ENCODE data around the gene CYFIP1. TPM values are rescaled to one million over a fixed set of nuclear protein-coding genes. Genes with fewer than 3 reads are reported as not detected.

Gene CYFIP1
- total RNA-seq, 3 donors from 2014 or later (not counting 1 experiment from before 2014, with no cell fraction given), result 6.4 to 9.2 (median 8.8) TPM

DNA sequence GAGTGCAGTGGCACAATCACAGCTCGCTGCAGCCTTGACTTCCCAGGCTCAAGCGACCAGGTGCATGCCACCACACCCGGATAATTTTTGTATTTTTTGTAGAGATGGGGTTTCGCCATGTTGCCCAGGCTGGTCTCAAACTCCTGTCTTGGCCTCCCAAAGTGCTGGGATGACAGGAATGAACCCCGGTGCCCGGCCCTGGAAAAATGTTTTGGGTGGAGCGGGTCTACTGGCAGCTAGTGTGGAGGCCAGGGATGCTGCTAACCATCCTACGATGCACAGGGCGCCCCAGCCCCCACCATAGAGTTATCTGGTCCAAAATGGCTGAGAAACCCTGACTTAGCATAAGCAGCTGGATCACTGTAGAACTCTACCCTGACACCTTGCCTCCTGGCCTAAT, 106.3 kb downstream of the CYFIP1 start:
- no peak for ATAC-seq
- H3K4me1 ChIP-seq (ENCODE audit: control insufficient read depth, insufficient read depth, low read length), result no peaks in the 10 kb centered on the region
- peaks cover 9% of the 10 kb centered on the region for H3K36me3 ChIP-seq (ENCODE audit: control insufficient read depth, insufficient read depth, low read length)
- no peaks in the 10 kb centered on the region for H3K4me1 Mint-ChIP-seq
- no peak overlapping the region for H3K4me3 Mint-ChIP-seq
- no peak overlapping the region for H3K27ac ChIP-seq (ENCODE audit: low read length)
- H3K27me3 ChIP-seq (ENCODE audit: control insufficient read depth, insufficient read depth, low read length), result no peaks in the 10 kb centered on the region
- no peaks in the 10 kb centered on the region for H3K36me3 Mint-ChIP-seq
- no peaks in the 10 kb centered on the region for H3K9me3 Mint-ChIP-seq
- no peaks in the 10 kb centered on the region for H3K27me3 Mint-ChIP-seq (ENCODE audit: low read depth in 2 of 2)
- no peak for DNase-seq
- H3K27ac Mint-ChIP-seq, result no peak overlapping the region
- TF ChIP-seq, protein P1, sequence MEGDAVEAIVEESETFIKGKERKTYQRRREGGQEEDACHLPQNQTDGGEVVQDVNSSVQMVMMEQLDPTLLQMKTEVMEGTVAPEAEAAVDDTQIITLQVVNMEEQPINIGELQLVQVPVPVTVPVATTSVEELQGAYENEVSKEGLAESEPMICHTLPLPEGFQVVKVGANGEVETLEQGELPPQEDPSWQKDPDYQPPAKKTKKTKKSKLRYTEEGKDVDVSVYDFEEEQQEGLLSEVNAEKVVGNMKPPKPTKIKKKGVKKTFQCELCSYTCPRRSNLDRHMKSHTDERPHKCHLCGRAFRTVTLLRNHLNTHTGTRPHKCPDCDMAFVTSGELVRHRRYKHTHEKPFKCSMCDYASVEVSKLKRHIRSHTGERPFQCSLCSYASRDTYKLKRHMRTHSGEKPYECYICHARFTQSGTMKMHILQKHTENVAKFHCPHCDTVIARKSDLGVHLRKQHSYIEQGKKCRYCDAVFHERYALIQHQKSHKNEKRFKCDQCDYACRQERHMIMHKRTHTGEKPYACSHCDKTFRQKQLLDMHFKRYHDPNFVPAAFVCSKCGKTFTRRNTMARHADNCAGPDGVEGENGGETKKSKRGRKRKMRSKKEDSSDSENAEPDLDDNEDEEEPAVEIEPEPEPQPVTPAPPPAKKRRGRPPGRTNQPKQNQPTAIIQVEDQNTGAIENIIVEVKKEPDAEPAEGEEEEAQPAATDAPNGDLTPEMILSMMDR (IDR thresholded peaks at IDR 0.05), result no peak
- 96% methylated on average over 9 of the region's 9 CpGs for WGBS (ENCODE audit: insufficient coverage)
- intact Hi-C loops (cut with micrococcal nuclease), result no loop called here
- no peaks in the 10 kb centered on the region for H3K9me3 ChIP-seq (ENCODE audit: control insufficient read depth, insufficient read depth, low read length)
- H3K4me3 ChIP-seq (ENCODE audit: low read length), result no peak overlapping the region

DNA sequence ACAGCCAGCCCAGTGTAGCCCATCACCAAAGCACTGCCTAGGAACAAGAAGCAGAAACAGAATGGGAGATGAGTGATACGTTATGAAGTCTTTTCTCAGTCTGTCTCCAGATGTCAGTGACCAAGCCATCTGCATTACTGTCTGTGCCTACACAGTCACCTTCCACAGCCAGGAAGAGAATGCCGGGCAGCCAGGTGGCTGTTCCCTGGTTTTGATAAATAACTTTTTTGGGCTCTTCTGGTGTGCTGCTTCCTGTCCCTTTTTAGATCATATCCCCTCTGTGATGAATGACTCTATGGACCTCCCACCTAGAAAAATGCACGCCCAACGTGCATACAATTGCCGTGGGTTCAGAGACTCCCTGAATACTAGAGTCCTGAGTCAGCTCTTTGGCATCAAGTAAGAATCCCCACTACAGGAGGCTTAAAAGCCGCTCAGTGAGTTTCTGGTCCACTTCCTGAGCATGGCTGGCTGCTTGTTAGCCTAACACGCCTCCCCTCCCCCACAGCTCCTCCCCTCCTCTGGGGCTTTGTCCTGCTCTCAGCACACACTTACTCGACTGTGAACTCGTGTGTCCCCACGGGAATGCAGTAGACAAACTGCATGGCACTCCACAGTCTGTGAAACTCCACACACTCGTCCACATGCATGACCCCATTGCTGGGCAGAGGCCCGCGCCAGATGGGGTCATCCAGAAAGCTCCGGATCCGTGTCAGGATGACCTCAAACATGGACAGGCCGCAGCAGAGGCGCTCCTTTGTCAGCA, 107.0 kb downstream of the CYFIP1 start:
- DNase-seq (no peak), ATAC-seq (no peak)
- Mint-ChIP-seq H3K36me3 (no peaks in the 10 kb centered on the region), H3K9me3 (no peaks in the 10 kb centered on the region), H3K27me3 (ENCODE audit: low read depth in 2 of 2) (no peaks in the 10 kb centered on the region), H3K4me1 (no peaks in the 10 kb centered on the region), H3K4me3 (no peak overlapping the region), H3K27ac (no peak overlapping the region)
- Histone ChIP-seq H3K36me3 (ENCODE audit: control insufficient read depth, insufficient read depth, low read length) (peaks cover 14% of the 10 kb centered on the region), H3K4me3 (ENCODE audit: low read length) (no peak overlapping the region), H3K9me3 (ENCODE audit: control insufficient read depth, insufficient read depth, low read length) (no peaks in the 10 kb centered on the region), H3K4me1 (ENCODE audit: control insufficient read depth, insufficient read depth, low read length) (no peaks in the 10 kb centered on the region), H3K27me3 (ENCODE audit: control insufficient read depth, insufficient read depth, low read length) (no peaks in the 10 kb centered on the region), H3K27ac (ENCODE audit: low read length) (no peak overlapping the region)
- TF ChIP-seq, protein P1 (IDR thresholded peaks at IDR 0.05), result no peak
- intact Hi-C loops (cut with micrococcal nuclease), result no loop called here
- 89% methylated on average over 17 of the region's 17 CpGs for WGBS (ENCODE audit: insufficient coverage)

DNA sequence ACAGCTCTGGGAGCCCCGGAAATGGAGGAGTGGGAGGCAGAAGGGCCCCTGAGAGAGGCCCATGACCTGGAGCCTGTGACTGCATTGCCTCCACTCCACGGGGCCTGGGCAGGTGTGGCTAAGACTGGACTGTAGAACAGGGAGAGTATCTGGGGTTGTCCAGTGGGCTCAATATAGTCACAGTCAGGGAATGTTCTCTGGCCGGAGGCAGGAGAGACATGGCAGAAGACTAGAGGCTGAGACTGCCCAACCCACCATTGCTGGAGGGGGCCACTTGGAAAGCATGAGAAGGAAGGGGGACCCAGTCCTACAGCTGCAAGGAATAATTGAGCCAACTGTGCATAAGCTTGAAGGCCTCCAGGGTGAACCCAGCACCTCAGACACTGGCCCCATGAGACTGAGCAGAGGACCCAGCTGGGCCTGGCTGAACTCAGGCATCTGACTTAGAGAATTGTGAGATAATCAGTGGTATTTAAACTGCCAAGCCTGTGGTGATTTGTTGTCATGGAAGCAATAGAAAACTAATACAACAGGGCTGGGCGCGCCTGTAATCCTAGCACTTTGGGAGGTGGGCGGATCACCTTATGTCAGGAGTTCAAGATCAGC, 108.6 kb downstream of the CYFIP1 start:
- H3K27ac Mint-ChIP-seq, result no peak overlapping the region
- Histone ChIP-seq H3K4me3 (ENCODE audit: low read length) (no peak overlapping the region), H3K4me1 (ENCODE audit: control insufficient read depth, insufficient read depth, low read length) (no peaks in the 10 kb centered on the region), H3K9me3 (ENCODE audit: control insufficient read depth, insufficient read depth, low read length) (no peaks in the 10 kb centered on the region), H3K36me3 (ENCODE audit: control insufficient read depth, insufficient read depth, low read length) (peaks cover 28% of the 10 kb centered on the region), H3K27me3 (ENCODE audit: control insufficient read depth, insufficient read depth, low read length) (no peaks in the 10 kb centered on the region), H3K27ac (ENCODE audit: low read length) (no peak overlapping the region)
- 98% methylated on average over 5 of the region's 6 CpGs for WGBS (ENCODE audit: insufficient coverage)
- H3K27me3 Mint-ChIP-seq (ENCODE audit: low read depth in 2 of 2), result no peaks in the 10 kb centered on the region
- H3K4me1 Mint-ChIP-seq, result no peaks in the 10 kb centered on the region
- TF ChIP-seq, protein P1 (IDR thresholded peaks at IDR 0.05), result no peak
- DNase-seq, result no peak
- no peaks in the 10 kb centered on the region for H3K9me3 Mint-ChIP-seq
- intact Hi-C loops (cut with micrococcal nuclease), result no loop called here
- H3K4me3 Mint-ChIP-seq, result no peak overlapping the region
- ATAC-seq, result no peak
- H3K36me3 Mint-ChIP-seq, result peaks cover 1% of the 10 kb centered on the region

Measured in natural killer cell (primary cell).